GM12878 (cell line): ENCODE measurements around the gene REEP3. TPM values are rescaled to one million over a fixed set of nuclear protein-coding genes. Genes with fewer than 3 reads are reported as not detected.
A peak's percentile ranks its signal among the peaks of the same experiment; 100 is the strongest.

Experiments used
- ATAC-seq: fragments of 200-7000 bp; cut with Tn5 transposase; 3 replicates; pipeline ENCODE4 v1.9.1; 2020; ENCODE audit warnings: mild to moderate bottlenecking, moderate library complexity
- BruUV-seq: library from RNA; stranded (reverse); fragments of 400-500 nt; replicated peaks from 2 replicates; lab custom pipeline; 2021; lab: Mats Ljungman, UMichigan
- CTCF ChIA-PET: fragments of 300-600 bp; sonication (Branson Sonifier 250); formaldehyde crosslinking; extraction: SDS; loops from one replicate; lab custom pipeline; 2021; ENCODE audit warnings: inconsistent platforms; lab: Yijun Ruan, JAX
- POLR2A ChIA-PET: fragments of 350-600 bp; formaldehyde crosslinking; extraction: SDS; loops from one replicate; lab custom pipeline; 2021; ENCODE audit warnings: inconsistent platforms; lab: Charles Lee
- RAD21 ChIA-PET: fragments of 300-600 bp; sonication (Branson Sonifier 250); formaldehyde crosslinking; loops from one replicate; lab custom pipeline; 2023; ENCODE audit warnings: antibody characterized with exemption; ENCODE audit not compliant: unreplicated experiment; lab: Charles Lee
- SMC1A ChIA-PET: fragments of 300-600 bp; sonication (Branson Sonifier 250); formaldehyde crosslinking; loops from one replicate; lab custom pipeline; 2023; ENCODE audit not compliant: unreplicated experiment, uncharacterized antibody; lab: Charles Lee
- DNase-seq: peaks from one replicate; pipeline ENCODE4 v3.0.0-alpha.2; 2011; ENCODE audit warnings: low read depth, low spot score
- FAIRE-seq: peaks from 3 replicates; lab custom pipeline; 2011; peaks lifted over from hg19 to GRCh38; lab: Jason Lieb, UNC
- H2AFZ ChIP-seq: 2 replicates; pipeline ENCODE4 v1.6.0; 2011; ENCODE audit warnings: low read depth, low read length, control low read depth; ENCODE audit not compliant: control insufficient read depth
- H3K27ac ChIP-seq: 2 replicates; pipeline ENCODE4 v1.5.1; 2011; ENCODE audit warnings: control low read depth; ENCODE audit not compliant: control insufficient read depth, insufficient read depth
- H3K27me3 ChIP-seq, 2 experiments: replicated peaks in 1 of 2; 2 replicates each; pipeline versions ENCODE4 v1.6.0 to v1.6.1; 2011; ENCODE audit warnings: low read length in 1 of 2; ENCODE audit not compliant: control insufficient read depth in 2 of 2, insufficient read depth in 2 of 2
- H3K36me3 ChIP-seq, 2 experiments: 2 replicates each; pipeline ENCODE4 v1.5.1; 2011; ENCODE audit warnings: low read length in 1 of 2; ENCODE audit not compliant: control insufficient read depth in 2 of 2, insufficient read depth in 2 of 2
- H3K4me1 ChIP-seq: 2 replicates; pipeline ENCODE4 v1.6.1; 2011; ENCODE audit warnings: mild to moderate bottlenecking, low read length, moderate library complexity, mixed read lengths; ENCODE audit not compliant: control insufficient read depth, insufficient read depth
- H3K4me2 ChIP-seq: 2 replicates; pipeline ENCODE4 v1.6.0; 2011; ENCODE audit warnings: control low read depth; ENCODE audit not compliant: control insufficient read depth, insufficient read depth
- H3K4me3 ChIP-seq: fragments of 200-600 bp; sonication (generic); 2 replicates; pipeline ENCODE4 v1.5.1; 2016
- H3K79me2 ChIP-seq: 2 replicates; pipeline ENCODE4 v1.6.0; 2011; ENCODE audit warnings: low read length; ENCODE audit not compliant: control insufficient read depth, insufficient read depth
- H3K9ac ChIP-seq: 2 replicates; pipeline ENCODE4 v1.8.0; 2011; ENCODE audit warnings: low read length, control low read depth, mixed read lengths; ENCODE audit not compliant: control insufficient read depth, insufficient read depth
- H3K9me3 ChIP-seq: replicated peaks from 3 replicates; pipeline ENCODE4 v1.5.1; 2011; ENCODE audit warnings: mild to moderate bottlenecking, low read length; ENCODE audit not compliant: control insufficient read depth, insufficient read depth
- H4K20me1 ChIP-seq: 2 replicates; pipeline ENCODE4 v1.6.0; 2011; ENCODE audit not compliant: control insufficient read depth, insufficient read depth
- ASH2L ChIP-seq: fragments of 300-600, 200-600 bp; sonication (generic); IDR thresholded peaks from 2 replicates; pipeline ENCODE4 v1.6.1; 2017; ENCODE audit warnings: low read depth, mild to moderate bottlenecking, borderline replicate concordance
- BCLAF1 ChIP-seq: fragments of 450-650 bp; IDR thresholded peaks from 2 replicates; pipeline ENCODE4 v1.6.1; 2017; ENCODE audit warnings: antibody characterized with exemption, mild to moderate bottlenecking, moderate library complexity
- BHLHE40 ChIP-seq, 2 experiments: fragments of 450-650 bp in 1 of 2; IDR thresholded peaks; 2 replicates each; pipeline ENCODE4 v1.6.1; 2011 to 2017; ENCODE audit warnings: low read depth in 2 of 2, borderline replicate concordance in 1 of 2, improper control_type of control experiment in 1 of 2, low read length in 1 of 2, mild to moderate bottlenecking in 1 of 2
- ETV6 ChIP-seq, 2 experiments: fragments of 450-650 bp in 1 of 2; IDR thresholded peaks in 1 of 2; conservative IDR thresholded peaks in 1 of 2; 2 replicates each; pipeline ENCODE4 v1.6.1; 2014; ENCODE audit warnings: antibody characterized with exemption in 1 of 2, borderline replicate concordance in 1 of 2, low read depth in 1 of 2, mild to moderate bottlenecking in 1 of 2, moderate library complexity in 1 of 2
- GABPA ChIP-seq: IDR thresholded peaks from 2 replicates; pipeline ENCODE4 v1.6.1; 2014; ENCODE audit warnings: antibody characterized with exemption, low read depth, mild to moderate bottlenecking, inconsistent platforms
- HDAC2 ChIP-seq: fragments of 200-600 bp; sonication (generic); IDR thresholded peaks from 2 replicates; pipeline ENCODE4 v1.6.1; 2017
- IKZF1 ChIP-seq: fragments of 450-650 bp; conservative IDR thresholded peaks from 2 replicates; pipeline ENCODE4 v1.6.1; 2017; ENCODE audit warnings: antibody characterized with exemption, mild to moderate bottlenecking
- KDM1A ChIP-seq: fragments of 200-600 bp; sonication (generic); IDR thresholded peaks from 2 replicates; pipeline ENCODE4 v1.6.1; 2016; ENCODE audit warnings: borderline replicate concordance
- MTA2 ChIP-seq: fragments of 450-650 bp; IDR thresholded peaks from 2 replicates; pipeline ENCODE4 v1.6.1; 2016; ENCODE audit warnings: low read depth, mild to moderate bottlenecking, moderate library complexity
- NFIC ChIP-seq: IDR thresholded peaks from 2 replicates; pipeline ENCODE4 v1.6.1; 2012; ENCODE audit warnings: low read depth, mild to moderate bottlenecking, inconsistent platforms, low read length, moderate library complexity
- PAX8 ChIP-seq: fragments of 450-650 bp; IDR thresholded peaks from 2 replicates; pipeline ENCODE4 v1.6.1; 2017; ENCODE audit warnings: mild to moderate bottlenecking, moderate library complexity
- RAD51 ChIP-seq: fragments of 450-650 bp; IDR thresholded peaks from 2 replicates; pipeline ENCODE4 v1.6.1; 2016; ENCODE audit warnings: moderate library complexity, mild to moderate bottlenecking, inconsistent platforms
- SMARCA5 ChIP-seq: fragments of 450-650 bp; IDR thresholded peaks from 2 replicates; pipeline ENCODE4 v1.6.1; 2017; ENCODE audit warnings: mild to moderate bottlenecking
- SMC3 ChIP-seq: IDR thresholded peaks from 2 replicates; pipeline ENCODE4 v1.6.1; 2011; ENCODE audit warnings: low read length, improper control_type of control experiment, borderline replicate concordance
- STAT1 ChIP-seq: fragments of 450-650 bp; conservative IDR thresholded peaks from 2 replicates; pipeline ENCODE4 v1.6.1; 2014; ENCODE audit warnings: antibody characterized with exemption, mild to moderate bottlenecking
- TCF7 ChIP-seq: IDR thresholded peaks from 2 replicates; pipeline ENCODE4 v1.6.1; 2014; ENCODE audit warnings: antibody characterized with exemption, borderline replicate concordance
- ZNF384 ChIP-seq: IDR thresholded peaks from 2 replicates; pipeline ENCODE4 v1.6.1; 2012; ENCODE audit warnings: low read depth, mild to moderate bottlenecking, low read length, improper control_type of control experiment, borderline replicate concordance
- WGBS: methylation state at CpG from one replicate; pipeline ENCODE4 v1.1.6; 2016; ENCODE audit warnings: low lambda C conversion rate; ENCODE audit not compliant: insufficient replicate concordance, insufficient coverage; ENCODE audit errors: missing lambda C conversion rate; 5-methylcytosine and 5-hydroxymethylcytosine counted together
- in situ Hi-C: fragments of 300-500 bp; cut with MboI; formaldehyde crosslinking; loops from 9 replicates; pipeline ENCODE4 v1.14.3; 2018; ENCODE audit warnings: mixed read lengths
- intact Hi-C: fragments of 100-400 bp; cut with micrococcal nuclease; formaldehyde crosslinking; loops from one replicate; pipeline ENCODE4 v1.14.2; 2022; ENCODE audit not compliant: unreplicated experiment
- polyA plus RNA-seq, 11 experiments: library from polyadenylated mRNA; depleted of rRNA in 4 of 11; unstranded in 6 of 11; stranded (reverse) in 5 of 11; fragments of >200 nt; fragmentation: Nextera tagmentation in 4 of 11; fragmentation: Illumina TruSeq in 1 of 11; extraction: Ambion mirVana in 4 of 11; extraction: Trizol in 1 of 11; gene quantifications; 1 replicate in 1 of 11; 2 replicates in 10 of 11; pipeline versions ENCODE4 v1.2.1 to v1.2.3, GENCODE V29; 2011 to 2016; ENCODE audit warnings: inconsistent platforms in 2 of 11, missing spikeins in 2 of 11, low read depth in 1 of 11
- total RNA-seq, 4 experiments: library from RNA; depleted of rRNA in 3 of 4; stranded (reverse); fragments of >200 nt in 3 of 4; fragmentation: Illumina TruSeq in 1 of 4; extraction: Trizol in 1 of 4; gene quantifications; 2 replicates each; pipeline versions ENCODE4 v1.2.1 to v1.2.3, GENCODE V29; 2013 to 2021

REEP3 gene
- total and polyA plus RNA-seq, 10 of the 15 experiments (the other 5 are each of a cell fraction or from before 2014, with no cell fraction given): 4.9 to 25.9 (median 16.2) TPM

- intact Hi-C loops: no loop called here
- no TSS peak for BruUV-seq
- in situ Hi-C loops: no loop called here
- Histone ChIP-seq H3K27me3 (no peaks in the 10 kb centered on the region), H3K9me3 (no peaks in the 10 kb centered on the region), H3K4me1 (no peaks in the 10 kb centered on the region; the same call in 1 of the 2 replicates), H3K27ac (no peak overlapping the region), H4K20me1 (no peaks in the 10 kb centered on the region), H3K79me2 (no peaks in the 10 kb centered on the region), H3K4me2 (no peak overlapping the region), H3K36me3 (no peaks in the 10 kb centered on the region), H3K4me3 (no peak overlapping the region), H2AFZ (no peak overlapping the region), H3K9ac (no peak overlapping the region)
- TF ChIP-seq RAD51: no peak
- 0 out of 4 replicates have a peak, but pooled peaks of 1 of the 2 experiments have one; percentile 47 for TF ChIP-seq ETV6 (conservative IDR thresholded peaks at IDR 0.05 in 1 of 2, IDR thresholded peaks at IDR 0.05 in 1 of 2; ENCODE audit: borderline replicate concordance in 1 of 2, low read depth in 1 of 2)
- ChIA-PET SMC1A (interaction anchor here (1.0 kb wide), 1 partner anchor 210 kb away, joined by 3 read pairs; no protein-coding TSS in a partner anchor), CTCF (interaction anchor here (2.1 kb wide), 1 partner anchor 11 kb away, joined by 7 read pairs; no protein-coding TSS in a partner anchor), POLR2A (no interaction called here), RAD21 (no interaction called here)
- ATAC-seq: no peak
- no peak for DNase-seq
- no peak for FAIRE-seq
- WGBS: 76% methylated on average over 5 of the region's 5 CpGs
These were observed 120.6 kb downstream of the REEP3 start for GRCh38 chr10:63641799-63642198.

GRCh38 chr10:63642808-63643207 is 121.6 kb downstream of the REEP3 start:
- no peak overlapping the region for H2AFZ ChIP-seq
- H3K4me3 ChIP-seq: no peak overlapping the region
- no peak for ATAC-seq
- DNase-seq: no peak
- H3K9ac ChIP-seq: no peak overlapping the region
- intact Hi-C loops: no loop called here
- CTCF ChIA-PET: no interaction called here
- H3K4me1 ChIP-seq: no peaks in the 10 kb centered on the region; the same call in 1 of the 2 replicates
- no peaks in the 10 kb centered on the region for H3K27me3 ChIP-seq
- RAD21 ChIA-PET: no interaction called here
- POLR2A ChIA-PET: no interaction called here
- in situ Hi-C loops: no loop called here
- no peak overlapping the region for H3K4me2 ChIP-seq
- H3K27ac ChIP-seq: no peak overlapping the region
- FAIRE-seq: no peak
- no peaks in the 10 kb centered on the region for H3K9me3 ChIP-seq
- BruUV-seq: no TSS peak
- SMC1A ChIA-PET: interaction anchor here (1.2 to 1.4 kb wide), 2 partner anchors 76 to 476 kb away, joined by 3 to 4 read pairs; no protein-coding TSS in a partner anchor
- no peaks in the 10 kb centered on the region for H4K20me1 ChIP-seq
- WGBS: 67% methylated on average over 5 of the region's 5 CpGs
- no peaks in the 10 kb centered on the region for H3K36me3 ChIP-seq
- H3K79me2 ChIP-seq: no peaks in the 10 kb centered on the region
- no peak for TF ChIP-seq MTA2
- TF ChIP-seq PAX8: no peak
- no peak for TF ChIP-seq IKZF1
- TF ChIP-seq SMARCA5: no peak
- TF ChIP-seq HDAC2: no peak
- TF ChIP-seq BCLAF1: no peak
- TF ChIP-seq ZNF384: no peak
- TF ChIP-seq BHLHE40 (IDR thresholded peaks at IDR 0.05; ENCODE audit: borderline replicate concordance in 1 of 2, low read depth in 2 of 2, low read length in 1 of 2): no peak
- no peak for TF ChIP-seq TCF7
- no peak for TF ChIP-seq GABPA
- no peak for TF ChIP-seq KDM1A
- no peak for TF ChIP-seq STAT1
- TF ChIP-seq SMC3: no peak
- no peak for TF ChIP-seq ASH2L
- TF ChIP-seq NFIC: no peak
